A673 (cell line): ENCODE measurements around the gene TBXA2R. TPM values are rescaled to one million over a fixed set of nuclear protein-coding genes. Genes with fewer than 3 reads are reported as not detected.

Source experiments
- Bru-seq: library from RNA; stranded (reverse); fragments of 400-500 nt; gene quantifications from one replicate; lab custom pipeline; 2021; lab: Mats Ljungman, UMichigan
- BruChase-seq, 2 experiments: library from RNA; stranded (reverse); fragments of 400-500 nt; gene quantifications; one replicate each; lab custom pipeline; 2021; lab: Mats Ljungman, UMichigan
- BruUV-seq: library from RNA; stranded (reverse); fragments of 400-500 nt; replicated peaks from 2 replicates; lab custom pipeline; 2021; lab: Mats Ljungman, UMichigan
- CTCF ChIA-PET: fragments of 300-600 bp; sonication (Branson Sonifier 250); formaldehyde crosslinking; loops from one replicate; lab custom pipeline; 2022; ENCODE audit warnings: antibody characterized with exemption; lab: Charles Lee
- POLR2A ChIA-PET: fragments of 300-600 bp; sonication (Branson Sonifier 250); formaldehyde crosslinking; loops from one replicate; lab custom pipeline; 2022; ENCODE audit warnings: antibody characterized with exemption; ENCODE audit not compliant: low non-redundant PET; lab: Charles Lee
- DNase-seq: peaks from one replicate; pipeline ENCODE4 v3.0.0-alpha.2; 2015; ENCODE audit warnings: low spot score
- H3K27ac ChIP-seq: fragments of 200-600 bp; sonication (generic); 2 replicates; pipeline ENCODE4 v1.5.1; 2016; ENCODE audit warnings: mixed run types, low read depth, mild to moderate bottlenecking, mixed read lengths, antibody characterized with exemption, low read length; ENCODE audit not compliant: poor library complexity, severe bottlenecking
- H3K27me3 ChIP-seq: fragments of 200-600 bp; sonication (generic); replicated peaks from 2 replicates; pipeline ENCODE4 v1.6.1; 2017; ENCODE audit warnings: mixed run types, low read depth, mild to moderate bottlenecking, mixed read lengths, antibody characterized with exemption, low read length; ENCODE audit not compliant: insufficient read depth, poor library complexity
- H3K36me3 ChIP-seq: fragments of 200-600 bp; sonication (generic); 2 replicates; pipeline ENCODE4 v1.6.1; 2016; ENCODE audit warnings: mixed run types, mild to moderate bottlenecking, mixed read lengths, antibody characterized with exemption, low read length; ENCODE audit not compliant: insufficient read depth, poor library complexity, severe bottlenecking
- H3K4me1 ChIP-seq: fragments of 200-600 bp; sonication (generic); 2 replicates; pipeline ENCODE4 v1.6.1; 2017; ENCODE audit warnings: mixed run types, mild to moderate bottlenecking, mixed read lengths, antibody characterized with exemption, low read length; ENCODE audit not compliant: insufficient read depth, poor library complexity, severe bottlenecking
- H3K4me3 ChIP-seq: fragments of 200-600 bp; sonication (generic); 2 replicates; pipeline ENCODE4 v1.5.1; 2016; ENCODE audit warnings: low read depth, mixed run types, mild to moderate bottlenecking, mixed read lengths, low read length; ENCODE audit not compliant: poor library complexity, severe bottlenecking
- H3K9me3 ChIP-seq: fragments of 200-600 bp; sonication (generic); 2 replicates; pipeline ENCODE4 v1.6.1; 2016; ENCODE audit warnings: mixed run types, low read depth, mild to moderate bottlenecking, mixed read lengths, antibody characterized with exemption, low read length; ENCODE audit not compliant: poor library complexity, severe bottlenecking
- CTCF ChIP-seq: fragments of 300-800, 200-600 bp; sonication (generic); conservative IDR thresholded peaks from 2 replicates; pipeline ENCODE4 v1.5.1; 2017; ENCODE audit warnings: low read depth, mild to moderate bottlenecking, antibody characterized with exemption, low read length, moderate library complexity, mixed read lengths
- EZH2 ChIP-seq: fragments of 200-600 bp; sonication (generic); IDR thresholded peaks from 2 replicates; pipeline ENCODE4 v1.6.1; 2017; ENCODE audit warnings: borderline replicate concordance, low read depth, mild to moderate bottlenecking, mixed read lengths, antibody characterized with exemption, low read length; ENCODE audit not compliant: poor library complexity, severe bottlenecking
- intact Hi-C: fragments of 100-400 bp; cut with micrococcal nuclease; formaldehyde crosslinking; loops from one replicate; pipeline ENCODE4 v1.10.0; 2022; ENCODE audit not compliant: unreplicated experiment
- long read RNA-seq: library from polyadenylated mRNA; stranded (forward); transcript quantifications from one replicate; pipeline ENCODE4 v2.0.0, GENCODE V29; 2022
- total RNA-seq: library from RNA; stranded (reverse); gene quantifications from 2 replicates; pipeline ENCODE4 v1.2.3, GENCODE V29; 2021

Gene TBXA2R
- total RNA-seq (0.56 and 0.70 TPM in 2 replicates), Bru-seq, nascent RNA (not detected), BruChase-seq, experiment 1, labeled RNA remaining after a 2-hour chase (percentile 17 among the genes with signal in this experiment), BruChase-seq, experiment 2, labeled RNA remaining after a 6-hour chase (percentile 21 among the genes with signal in this experiment)
- long read RNA-seq, partial matches to known transcripts: 0 of 4 reads
- long read RNA-seq, other reads (novel, unspliced or antisense): 1 of 4 reads

GRCh38 chr19:3606690-3607289, at the start of gene TBXA2R:
Gene TBXA2R (minus strand): TSS chr19:3606875. CDS start chr19:3600634, 6,241 bp downstream.
- no peak for TF ChIP-seq EZH2
- TF ChIP-seq CTCF: no peak
- BruUV-seq: no TSS peak
- intact Hi-C loops: no loop called here
- CTCF ChIA-PET: interaction anchor here (0.7 kb wide), 1 partner anchor 381 kb away, joined by 7 read pairs; no protein-coding TSS in a partner anchor
- no peaks in the 10 kb centered on the region for H3K9me3 ChIP-seq
- peak; percentile 72 for DNase-seq
- peak within 1 kb of the TSS; percentile 31 for H3K4me3 ChIP-seq
- H3K4me1 ChIP-seq: peaks cover 11% of the 10 kb centered on the region
- H3K36me3 ChIP-seq: peaks cover 5% of the 10 kb centered on the region
- POLR2A ChIA-PET: no interaction called here
- no peaks in the 10 kb centered on the region for H3K27me3 ChIP-seq
- no peak within 1 kb of the TSS for H3K27ac ChIP-seq

GRCh38 chr19:3656073-3656746, 49.5 kb upstream of the TBXA2R start:
- ChIA-PET CTCF (no interaction called here), POLR2A (no interaction called here)
- H3K4me3 ChIP-seq: no peak overlapping the region
- H3K27me3 ChIP-seq: no peaks in the 10 kb centered on the region
- no peak for DNase-seq
- no peaks in the 10 kb centered on the region for H3K9me3 ChIP-seq
- peaks cover 5% of the 10 kb centered on the region for H3K36me3 ChIP-seq
- TF ChIP-seq CTCF (no peak), EZH2 (no peak)
- peaks cover 11% of the 10 kb centered on the region for H3K4me1 ChIP-seq
- H3K27ac ChIP-seq: peak overlapping the region; percentile 53
- no TSS peak for BruUV-seq
- intact Hi-C loops: loop anchor here (10.0 kb wide), 1 partner anchor 159 kb away; no protein-coding TSS in a partner anchor

GRCh38 chr19:3655402-3656072, 48.9 kb upstream of the TBXA2R start:
- BruUV-seq: TSS peak; percentile 75
- H3K27me3 ChIP-seq: no peaks in the 10 kb centered on the region
- peaks cover 11% of the 10 kb centered on the region for H3K4me1 ChIP-seq
- H3K9me3 ChIP-seq: no peaks in the 10 kb centered on the region
- peak overlapping the region; percentile 53 for H3K27ac ChIP-seq
- ChIA-PET CTCF (no interaction called here), POLR2A (no interaction called here)
- peak; percentile 88 for DNase-seq
- H3K36me3 ChIP-seq: peaks cover 5% of the 10 kb centered on the region
- intact Hi-C loops: loop anchor here (10.0 kb wide), 1 partner anchor 159 kb away; no protein-coding TSS in a partner anchor
- H3K4me3 ChIP-seq: no peak overlapping the region
- TF ChIP-seq CTCF: no peak
